ENCODE data around the gene GLDC.

- no peak for TF ChIP-seq CTCF (IDR thresholded peaks at IDR 0.05; ENCODE audit: low read length)
- TF ChIP-seq EZH2phosphoT487 (IDR thresholded peaks at IDR 0.05; ENCODE audit: low read length), result no peak
These were observed 102.3 kb downstream of the GLDC start for GRCh38 chr9:6543204-6543603.

All from MM.1S (cell line).